A549 (cell line): Measurements from ENCODE around the gene PODXL2. TPM values are rescaled to one million over a fixed set of nuclear protein-coding genes. Genes with fewer than 3 reads are reported as not detected.

Experiments used
- ATAC-seq, 2 experiments: fragments of 200-7000 bp in 1 of 2; fragments of >200 bp in 1 of 2; cut with Nextera tagmentation in 1 of 2; cut with Tn5 transposase in 1 of 2; 3 replicates each; pipeline versions ENCODE4 v1.8.0 to v1.9.1; 2018 to 2020; ENCODE audit warnings: mild to moderate bottlenecking in 1 of 2, moderate library complexity in 1 of 2
- CTCF ChIA-PET: fragments of 300-600 bp; sonication (Branson Sonifier 250); formaldehyde crosslinking; extraction: SDS; loops from one replicate; lab custom pipeline; 2021; ENCODE audit warnings: antibody characterized with exemption, inconsistent platforms; lab: Yijun Ruan, JAX
- POLR2A ChIA-PET: fragments of 350-600 bp; formaldehyde crosslinking; extraction: SDS; loops from one replicate; lab custom pipeline; 2021; ENCODE audit warnings: antibody characterized with exemption, inconsistent platforms; lab: Yijun Ruan, JAX
- DNase-seq, 2 experiments: peaks; one replicate each; pipeline versions ENCODE4 v3.0.0 to v3.0.0-alpha.2; 2011 to 2016; ENCODE audit warnings: low read depth in 1 of 2, low spot score in 1 of 2
- FAIRE-seq: peaks from 2 replicates; lab custom pipeline; 2011; peaks lifted over from hg19 to GRCh38; lab: Jason Lieb, UNC
- H3K27ac ChIP-seq, 2 experiments: fragments of >200 bp; sonication (Bioruptor Twin); formaldehyde crosslinking; 3 replicates each; pipeline ENCODE4 v1.5.1; 2016 to 2017
- H3K4me1 ChIP-seq: fragments of >200 bp; sonication (Bioruptor Twin); formaldehyde crosslinking; 3 replicates; pipeline ENCODE4 v1.6.1; 2016
- H3K4me2 ChIP-seq: fragments of >200 bp; sonication (Bioruptor Twin); formaldehyde crosslinking; 3 replicates; pipeline ENCODE4 v1.6.1; 2016
- H3K4me3 ChIP-seq: fragments of >200 bp; sonication (Bioruptor Twin); formaldehyde crosslinking; 3 replicates; pipeline ENCODE4 v1.5.1; 2016
- H3K9me3 ChIP-seq: fragments of >200 bp; sonication (Bioruptor Twin); formaldehyde crosslinking; 3 replicates; pipeline ENCODE4 v1.6.1; 2016
- CBX2 ChIP-seq: fragments of 200-600 bp; sonication (generic); IDR thresholded peaks from 2 replicates; pipeline ENCODE4 v1.6.1; 2016; ENCODE audit warnings: low read depth, mild to moderate bottlenecking, borderline replicate concordance
- ESRRA ChIP-seq: fragments of 150-350 bp; IDR thresholded peaks from 2 replicates; pipeline ENCODE4 v1.6.1; 2014; ENCODE audit warnings: mild to moderate bottlenecking, low read length, borderline replicate concordance
- HDAC2 ChIP-seq: fragments of 200-600 bp; sonication (generic); IDR thresholded peaks from 2 replicates; pipeline ENCODE4 v1.6.1; 2016
- HMGXB4 ChIP-seq: fragments of 250-450 bp; sonication (Bioruptor Pico); IDR thresholded peaks from 2 replicates; pipeline ENCODE4 v1.5.0; 2021; ENCODE audit warnings: mild to moderate bottlenecking, moderate library complexity, borderline replicate concordance
- KDM1A ChIP-seq: fragments of 200-600 bp; sonication (generic); IDR thresholded peaks from 2 replicates; pipeline ENCODE4 v1.6.1; 2016; ENCODE audit warnings: low read depth, mild to moderate bottlenecking
- MAZ ChIP-seq: fragments of 150-350 bp; IDR thresholded peaks from 2 replicates; pipeline ENCODE4 v1.6.1; 2014; ENCODE audit warnings: antibody characterized with exemption, low read depth, low read length, borderline replicate concordance
- NR3C1 ChIP-seq: fragments of >200 bp; sonication (Bioruptor Twin); formaldehyde crosslinking; IDR thresholded peaks from 3 replicates; pipeline ENCODE4 v1.6.1; 2017
- RAD21 ChIP-seq, 2 experiments: fragments of >200 bp in 1 of 2; sonication (Bioruptor Twin) in 1 of 2; formaldehyde crosslinking in 1 of 2; IDR thresholded peaks in 1 of 2; conservative IDR thresholded peaks in 1 of 2; 2 replicates in 1 of 2; 3 replicates in 1 of 2; pipeline ENCODE4 v1.6.1; 2012 to 2018; ENCODE audit warnings: inconsistent platforms in 1 of 2
- RCOR1 ChIP-seq: fragments of 150-350 bp; IDR thresholded peaks from 2 replicates; pipeline ENCODE4 v1.6.1; 2014; ENCODE audit warnings: antibody characterized with exemption, low read length, low read depth
- REST ChIP-seq: fragments of 200-600 bp; sonication (generic); IDR thresholded peaks from 2 replicates; pipeline ENCODE4 v1.6.1; 2016; ENCODE audit warnings: antibody characterized with exemption, mild to moderate bottlenecking, moderate library complexity
- RFX5 ChIP-seq: fragments of 450-650 bp; IDR thresholded peaks from 2 replicates; pipeline ENCODE4 v1.7.1; 2014; ENCODE audit warnings: antibody characterized with exemption, mild to moderate bottlenecking, moderate library complexity
- TFCP2L1 ChIP-seq: fragments of 250-450 bp; sonication (Bioruptor Pico); IDR thresholded peaks from 2 replicates; pipeline ENCODE4 v1.5.0; 2021; ENCODE audit warnings: mild to moderate bottlenecking
- ZC3H11A ChIP-seq: fragments of 450-650 bp; IDR thresholded peaks from 2 replicates; pipeline ENCODE4 v1.6.1; 2014; ENCODE audit warnings: antibody characterized with exemption, mild to moderate bottlenecking
- ZNF302 ChIP-seq: fragments of 250-450 bp; sonication (Bioruptor Pico); IDR thresholded peaks from 2 replicates; pipeline ENCODE4 v1.9.0; 2021; ENCODE audit warnings: inconsistent platforms, mild to moderate bottlenecking, moderate library complexity
- WGBS: methylation state at CpG from one replicate; pipeline ENCODE4 v1.1.6; 2017; ENCODE audit errors: missing lambda C conversion rate; 5-methylcytosine and 5-hydroxymethylcytosine counted together
- polyA plus RNA-seq, 4 experiments: library from polyadenylated mRNA; depleted of rRNA in 3 of 4; stranded (reverse); fragments of >200 nt; fragmentation: RNase III in 1 of 4; extraction: RNeasy Plus Mini Kit Qiagen cat#74134 plus additional on column Dnase treatment in 1 of 4; gene quantifications; 2 replicates in 3 of 4; 3 replicates in 1 of 4; pipeline ENCODE4 v1.2.3, GENCODE V29; 2011 to 2017

The PODXL2 gene
- polyA plus RNA-seq, 2 of the 4 experiments (the other 2 are of a cell fraction) = 4.2 to 5.5 TPM

DNA sequence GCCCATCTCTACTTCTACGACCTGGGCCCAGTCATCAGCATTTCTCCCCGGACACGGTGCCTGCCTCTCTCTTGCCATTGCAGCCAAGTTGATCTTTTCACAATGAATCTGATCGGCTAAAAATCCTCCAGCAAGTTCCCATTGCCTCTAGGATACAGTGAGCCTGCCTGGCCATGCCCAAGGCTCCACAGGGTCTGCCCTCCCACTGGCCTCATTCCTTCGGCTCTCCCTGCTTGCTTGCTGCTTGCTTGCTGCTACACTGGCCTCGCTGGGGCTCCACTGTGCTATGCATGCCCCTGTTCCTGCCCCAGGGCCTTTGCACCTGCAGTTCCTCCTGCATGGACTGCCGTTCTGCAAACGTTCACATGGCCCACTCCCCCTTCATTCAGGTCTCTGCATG lies 45.8 kb downstream of the PODXL2 start:
- no peak for DNase-seq
- Histone ChIP-seq H3K4me2 (no peak overlapping the region), H3K4me1 (peaks cover 11% of the 10 kb centered on the region; the same call in 1 of the 3 replicates), H3K27ac (no peak overlapping the region), H3K4me3 (no peak overlapping the region), H3K9me3 (no peaks in the 10 kb centered on the region)
- TF ChIP-seq CBX2 (no peak), MAZ (no peak), RAD21 (conservative IDR thresholded peaks at IDR 0.05 in 1 of 2, IDR thresholded peaks at IDR 0.05 in 1 of 2) (no peak), HDAC2 (no peak)
- no peak for ATAC-seq
- POLR2A ChIA-PET = no interaction called here
- CTCF ChIA-PET = interaction anchor here (0.6 to 2.0 kb wide), 3 partner anchors 19 to 459 kb away, joined by 3 to 4 read pairs (median 4); no protein-coding TSS in a partner anchor
- FAIRE-seq = no peak
- 92% methylated on average over 8 of the region's 8 CpGs for WGBS

DNA sequence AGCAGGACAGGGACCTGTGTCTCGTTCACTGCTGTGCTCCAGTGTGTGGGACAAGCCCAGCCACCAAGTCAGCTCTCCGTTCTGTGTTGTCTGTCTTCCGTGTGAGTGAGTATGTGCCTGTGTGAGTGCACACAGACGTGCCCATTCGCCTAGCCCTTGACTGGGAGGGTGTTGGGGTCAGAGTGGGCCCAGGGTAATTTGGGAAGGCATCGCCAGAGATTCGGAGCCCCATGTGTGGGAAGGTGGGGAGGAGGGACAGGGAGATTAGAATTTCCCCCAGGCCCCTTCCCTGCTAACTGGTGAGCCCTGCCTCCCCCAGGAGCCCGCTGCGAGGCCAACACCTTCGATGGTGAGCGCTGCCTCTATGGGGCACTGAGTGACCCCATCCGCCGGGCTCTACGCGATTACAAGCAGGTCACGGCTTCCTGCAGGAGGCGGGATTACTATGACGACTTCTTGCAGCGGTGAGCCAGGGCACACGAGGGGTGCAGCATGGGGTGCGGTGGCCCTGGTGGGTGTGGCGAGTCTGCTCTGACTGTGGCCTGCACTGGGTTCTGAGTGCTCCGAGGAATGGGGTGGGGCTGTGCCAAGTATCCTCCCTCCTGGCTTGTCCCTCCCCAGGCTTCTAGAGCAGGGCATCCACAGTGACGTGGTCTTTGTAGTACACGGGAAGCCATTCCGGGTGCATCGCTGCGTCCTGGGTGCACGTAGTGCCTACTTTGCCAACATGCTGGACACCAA lies 46.8 kb downstream of the PODXL2 start:
- no peak overlapping the region for H3K4me2 ChIP-seq
- H3K4me3 ChIP-seq = no peak overlapping the region
- H3K9me3 ChIP-seq = no peaks in the 10 kb centered on the region
- no peak for TF ChIP-seq TFCP2L1 (CRISPR knock-in tag)
- no peak for TF ChIP-seq ZC3H11A
- ATAC-seq (no peak), FAIRE-seq (no peak), DNase-seq (no peak)
- POLR2A ChIA-PET = no interaction called here
- H3K27ac ChIP-seq = no peak overlapping the region
- peaks cover 11% of the 10 kb centered on the region; the same call in 1 of the 3 replicates for H3K4me1 ChIP-seq
- 92% methylated on average over 21 of the region's 29 CpGs for WGBS
- CTCF ChIA-PET = interaction anchor here (1.0 to 1.1 kb wide), 2 partner anchors 101 to 295 kb away, joined by 4 read pairs; no protein-coding TSS in a partner anchor

DNA sequence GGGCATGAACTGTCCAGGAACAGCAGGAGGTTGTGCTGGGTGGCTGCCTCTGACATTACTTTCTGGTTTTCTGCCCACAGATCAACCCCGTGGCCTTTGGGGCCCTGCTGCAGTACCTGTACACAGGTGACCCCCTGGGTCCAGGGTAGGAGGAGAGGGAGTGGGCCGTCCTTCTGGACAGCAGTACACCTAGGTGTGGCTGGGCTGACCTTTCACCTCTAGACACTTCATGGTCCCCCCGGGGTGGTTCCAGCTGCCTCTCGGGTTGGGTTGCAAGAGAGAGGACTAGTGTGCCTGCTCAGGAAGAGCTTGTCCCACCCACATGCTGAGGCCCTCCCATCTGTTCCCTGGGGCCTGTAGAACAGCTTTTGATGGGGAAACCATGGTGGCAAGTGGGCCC lies 47.5 kb downstream of the PODXL2 start:
- no peak for DNase-seq
- no peak for ATAC-seq
- no peak for TF ChIP-seq HMGXB4 (CRISPR knock-in tag)
- TF ChIP-seq ZNF302 (CRISPR knock-in tag) = no peak
- TF ChIP-seq RCOR1 = no peak
- no peak for TF ChIP-seq KDM1A
- TF ChIP-seq ESRRA = no peak
- TF ChIP-seq NR3C1 = no peak
- no peak for TF ChIP-seq RFX5
- TF ChIP-seq REST = no peak
- no peak overlapping the region for H3K4me3 ChIP-seq
- H3K27ac ChIP-seq = no peak overlapping the region
- H3K4me1 ChIP-seq = peaks cover 8% of the 10 kb centered on the region; the same call in 1 of the 3 replicates
- ChIA-PET POLR2A (no interaction called here), CTCF (interaction anchor here (1.1 kb wide), 1 partner anchor 295 kb away, joined by 4 read pairs; no protein-coding TSS in a partner anchor)
- WGBS = no CpG with 5 or more reads among the region's 4 CpGs
- H3K4me2 ChIP-seq = no peak overlapping the region
- no peaks in the 10 kb centered on the region for H3K9me3 ChIP-seq
- no peak for FAIRE-seq
